Right forelimb (tissue), 1 donor: ENCODE results near the gene JAK1.
A peak's percentile ranks its signal among the peaks of the same experiment; 100 is the strongest.

Source experiments
- DNase-seq: peaks from one replicate; pipeline ENCODE4 v3.0.0-alpha.2; 2018

Gene JAK1

GRCh38 chr1:64917907-64918306 is 48.4 kb downstream of the JAK1 start:
- DNase-seq, result no peak

- no peak for DNase-seq
These were observed 49.0 kb downstream of the JAK1 start for GRCh38 chr1:64917328-64917861.

DNA sequence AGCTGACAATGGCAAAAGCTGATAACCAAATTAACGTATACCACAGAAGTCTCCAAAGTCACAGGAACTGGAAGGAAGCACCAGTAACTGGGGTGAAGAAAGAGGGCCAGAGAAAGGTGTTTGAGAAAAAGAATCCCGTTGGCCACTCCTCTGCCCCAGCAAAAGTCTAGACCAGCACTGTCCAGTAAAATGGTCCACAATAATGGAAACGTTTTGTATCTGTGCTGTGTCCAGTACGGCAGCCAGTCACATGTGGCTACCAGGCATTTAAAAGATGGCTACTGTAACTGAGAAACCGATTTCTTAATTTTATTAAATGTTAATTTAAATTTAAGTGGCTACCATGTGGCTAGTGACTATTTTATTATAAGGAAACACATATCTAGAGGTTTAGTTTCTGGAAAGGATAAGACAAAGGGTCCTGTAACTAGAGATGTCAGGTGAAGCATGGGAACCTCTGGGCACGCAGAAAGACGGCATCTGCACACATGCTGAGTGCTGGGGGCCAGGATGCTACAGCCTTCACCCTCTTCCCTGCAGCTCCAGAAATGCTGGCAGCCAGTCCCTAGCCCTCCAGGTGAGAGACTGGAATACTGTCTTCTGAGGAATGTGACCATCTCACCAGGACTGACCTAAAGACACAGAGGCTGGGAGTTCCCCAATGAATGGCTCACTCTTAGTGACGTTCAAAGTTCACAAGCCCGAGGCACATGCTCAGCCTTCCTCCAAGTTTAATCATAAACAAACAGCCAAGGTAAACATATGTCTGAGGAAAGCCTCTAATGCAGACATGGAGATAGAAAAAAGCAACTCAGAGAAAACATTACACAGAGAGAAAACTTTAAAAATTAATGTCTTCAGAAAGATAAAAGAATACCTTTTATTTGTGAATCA is 50.7 kb downstream of the JAK1 start:
- no peak for DNase-seq

GRCh38 chr1:64913361-64914015 is 52.9 kb downstream of the JAK1 start:
- DNase-seq, result no peak

GRCh38 chr1:64912191-64912590 is 54.2 kb downstream of the JAK1 start:
- DNase-seq, result no peak

GRCh38 chr1:64911326-64911725 is 55.0 kb downstream of the JAK1 start:
- no peak for DNase-seq

GRCh38 chr1:64909031-64909430 is 57.3 kb downstream of the JAK1 start:
- DNase-seq, result no peak

DNA sequence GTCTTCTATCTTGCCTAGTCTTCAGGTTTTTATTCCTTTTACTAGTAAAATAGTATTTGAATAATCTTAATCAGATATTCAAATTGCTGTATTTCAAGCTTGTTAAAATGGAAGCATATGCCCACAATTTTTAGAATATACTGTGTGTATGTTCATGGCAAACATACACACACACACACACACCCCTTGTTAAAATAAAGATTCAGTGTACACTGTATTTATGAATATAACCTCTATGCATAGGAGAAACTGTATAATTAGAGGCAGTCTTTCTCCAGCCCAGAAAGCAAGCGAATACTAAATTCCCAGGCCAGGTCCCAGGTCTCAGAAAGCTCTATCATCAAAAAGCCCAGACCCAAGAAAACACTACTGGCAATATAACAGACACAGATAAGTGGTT is 57.8 kb downstream of the JAK1 start:
- no peak for DNase-seq

DNA sequence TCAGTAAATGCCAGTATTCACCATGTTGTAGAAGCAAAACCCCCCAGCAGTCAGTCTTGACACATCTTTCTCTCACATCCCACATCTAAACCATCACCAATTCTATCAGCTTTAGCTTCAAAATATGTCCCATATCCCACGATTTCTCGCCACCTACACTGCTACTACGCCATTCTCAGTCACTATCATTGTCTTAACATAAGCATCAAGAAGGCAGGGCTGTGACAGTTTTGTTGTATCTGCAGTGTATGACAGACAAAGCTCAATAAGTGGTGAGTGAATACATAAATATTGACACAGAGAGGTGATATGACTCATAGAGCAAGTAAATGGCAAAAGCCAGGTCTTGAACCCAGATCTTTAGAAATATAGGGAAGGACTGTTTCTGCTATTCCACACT is 59.9 kb downstream of the JAK1 start:
- DNase-seq, result no peak

- DNase-seq, result no peak
These were observed 62.8 kb downstream of the JAK1 start for GRCh38 chr1:64903593-64903992.

- DNase-seq, result no peak
These were observed 64.7 kb downstream of the JAK1 start for GRCh38 chr1:64901663-64902062.

GRCh38 chr1:64900916-64901315 is 65.4 kb downstream of the JAK1 start:
- DNase-seq, result no peak

- peak; percentile 50 for DNase-seq
These were observed 68.1 kb downstream of the JAK1 start for GRCh38 chr1:64898107-64898861.

DNA sequence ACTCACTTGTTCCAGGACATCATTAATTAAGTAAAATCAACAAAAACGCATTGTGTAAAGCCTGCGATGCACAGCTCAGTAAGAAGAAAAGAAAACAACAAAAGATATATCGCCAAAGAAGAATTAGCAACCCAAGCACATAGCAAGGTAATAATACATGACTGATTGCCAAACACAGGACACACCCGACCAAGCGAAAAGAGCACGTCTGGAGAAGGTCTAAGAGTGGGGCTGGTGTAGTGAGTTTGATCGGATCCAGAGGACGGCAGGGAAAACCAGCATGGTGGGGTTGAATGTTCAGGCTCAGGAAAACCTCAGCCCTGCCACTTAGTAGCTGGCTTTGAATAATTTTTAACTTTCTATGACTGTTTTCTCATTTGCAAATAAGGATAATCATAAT is 69.8 kb downstream of the JAK1 start:
- DNase-seq, result no peak

- no peak for DNase-seq
These were observed 70.8 kb downstream of the JAK1 start for GRCh38 chr1:64895500-64895899.

DNA sequence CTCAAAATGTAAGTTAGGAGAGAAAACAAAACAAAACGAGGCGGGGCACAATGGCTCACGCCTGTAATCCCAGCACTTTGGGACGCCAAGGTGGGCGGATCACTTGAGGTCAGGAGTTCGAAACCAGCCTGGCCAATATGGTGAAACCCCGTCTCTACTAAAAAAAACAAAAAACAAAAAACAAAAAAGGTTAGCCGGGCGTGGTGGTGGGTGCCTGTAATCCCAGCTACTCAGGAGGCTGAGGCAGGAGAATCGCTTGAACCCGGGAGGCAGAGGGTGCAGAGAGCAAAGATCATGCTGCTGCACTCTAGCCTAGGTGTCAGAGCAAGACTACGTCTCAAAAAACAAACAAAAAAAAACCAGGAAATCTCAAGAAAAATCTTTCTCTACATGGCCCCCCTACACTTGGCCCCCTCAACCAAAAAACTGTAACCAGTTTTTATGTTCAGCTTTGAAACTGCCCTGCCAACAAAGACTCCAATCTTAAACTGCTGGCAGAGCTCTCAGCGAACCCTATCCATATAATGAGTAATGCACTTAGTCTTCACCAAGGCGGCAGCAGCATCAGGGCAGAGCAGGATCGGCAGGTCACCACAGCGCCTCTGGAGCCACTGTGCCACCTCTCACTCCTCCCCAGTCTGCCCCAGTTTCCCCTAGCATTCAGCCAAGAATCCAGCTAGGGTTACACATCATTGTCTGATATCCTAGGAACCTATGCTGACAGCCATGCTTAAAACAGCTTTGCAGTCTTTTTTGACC is 71.7 kb downstream of the JAK1 start:
- DNase-seq, result no peak

DNA sequence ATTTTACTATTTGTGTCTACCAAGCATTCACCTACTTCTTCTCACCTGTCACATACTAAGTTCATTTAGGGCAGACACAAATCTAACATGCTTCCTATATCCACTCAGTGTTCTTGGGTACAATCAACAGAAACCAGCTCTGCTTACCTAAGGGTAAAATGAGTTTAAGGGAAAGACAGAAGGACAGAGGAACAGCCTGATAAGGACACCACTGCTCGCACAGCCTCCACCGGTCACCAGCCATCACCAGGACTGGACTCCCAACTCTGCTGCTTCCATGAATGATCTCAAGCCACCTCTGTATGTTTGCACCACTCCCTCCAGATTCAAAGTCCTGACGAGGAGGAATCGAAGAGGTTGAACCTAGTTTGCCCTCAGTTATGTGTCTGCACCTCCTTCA is 72.4 kb downstream of the JAK1 start:
- DNase-seq, result no peak

- DNase-seq, result no peak
These were observed 73.5 kb downstream of the JAK1 start for GRCh38 chr1:64892576-64893573.

- no peak for DNase-seq
These were observed 74.9 kb downstream of the JAK1 start for GRCh38 chr1:64891448-64891825.

DNA sequence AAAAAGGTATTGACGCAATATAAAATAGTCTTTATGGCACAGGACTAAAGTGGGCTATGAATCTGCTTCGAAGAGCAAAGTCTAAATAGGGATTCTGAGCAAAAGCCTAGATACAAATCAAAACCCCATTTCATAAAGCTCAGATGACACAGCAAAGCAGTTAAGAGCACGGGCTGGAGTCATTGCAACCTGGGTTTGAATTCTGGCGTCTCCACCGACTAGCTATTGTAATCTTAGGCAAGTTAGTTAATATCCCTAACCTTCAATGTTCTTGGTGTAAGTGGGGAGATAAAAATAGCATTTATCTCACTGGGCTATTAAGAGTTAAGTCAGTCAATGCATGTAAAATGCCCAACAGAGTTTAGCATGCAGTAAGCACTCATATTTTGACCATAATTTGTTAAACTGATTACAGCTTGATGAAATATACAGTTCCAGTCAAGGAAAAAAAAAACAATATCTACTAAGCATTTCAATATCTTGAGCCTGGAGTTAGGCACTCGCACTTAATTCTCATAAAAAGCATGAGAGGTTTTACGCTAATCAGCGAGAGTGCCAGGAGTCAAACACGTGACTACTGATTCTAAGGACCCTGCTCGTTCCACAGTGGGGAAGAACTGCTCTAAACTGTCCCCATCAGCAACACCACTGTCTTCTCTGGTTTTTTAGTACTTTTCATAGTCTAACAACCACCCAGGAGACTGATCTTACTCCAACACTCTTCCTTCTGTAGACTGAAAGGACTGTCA is 75.5 kb downstream of the JAK1 start:
- DNase-seq, result no peak
